ENCODE measurements around the gene SRGAP1. TPM values are rescaled to one million over a fixed set of nuclear protein-coding genes. Genes with fewer than 3 reads are reported as not detected.

Gene SRGAP1
- total RNA-seq, 1 donor from 2014 or later = 40.8 TPM

DNA sequence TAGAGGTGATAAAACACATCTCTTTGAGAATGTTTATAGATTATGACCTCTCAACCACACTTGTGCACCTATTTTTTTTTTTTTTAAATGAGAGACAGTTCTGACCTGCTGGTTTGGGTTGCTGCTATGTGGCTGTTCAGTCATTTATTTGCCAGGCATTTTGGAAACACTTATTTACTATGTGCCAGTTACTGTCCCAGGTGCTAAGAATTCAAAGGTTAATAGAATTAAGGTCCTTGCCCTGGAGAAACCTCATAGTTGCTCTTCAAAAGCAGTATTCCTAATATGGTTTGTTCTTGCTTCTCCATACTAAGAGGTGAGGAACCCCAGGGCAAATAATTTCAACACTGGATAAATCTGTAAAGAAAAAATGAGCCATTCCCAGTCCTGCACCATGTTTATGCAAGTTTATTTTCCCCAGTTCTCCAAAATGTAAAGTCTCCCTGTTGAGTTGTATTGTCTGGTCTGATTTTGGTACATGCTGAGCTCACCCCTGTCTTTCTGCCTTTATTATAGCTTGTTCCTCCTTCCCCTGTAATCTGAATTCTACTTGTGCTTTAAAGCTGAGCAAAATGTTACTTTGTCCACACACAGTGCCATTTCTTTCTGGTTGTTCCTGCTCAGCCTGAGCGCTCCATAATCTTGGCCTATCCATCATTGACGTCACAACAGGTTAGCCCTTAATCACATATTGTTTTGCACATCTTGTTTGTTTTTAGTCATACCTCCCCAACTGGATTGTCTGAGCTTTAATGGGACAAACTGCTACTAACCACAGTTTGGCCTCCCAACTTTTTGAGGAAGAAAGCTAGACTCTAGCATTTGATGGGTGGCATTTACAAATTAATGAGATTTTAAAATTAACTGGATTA is 56.7 kb downstream of the SRGAP1 start:
- no peak for FAIRE-seq
- DNase-seq (ENCODE audit: low spot score in 2 of 2) = no peak

DNA sequence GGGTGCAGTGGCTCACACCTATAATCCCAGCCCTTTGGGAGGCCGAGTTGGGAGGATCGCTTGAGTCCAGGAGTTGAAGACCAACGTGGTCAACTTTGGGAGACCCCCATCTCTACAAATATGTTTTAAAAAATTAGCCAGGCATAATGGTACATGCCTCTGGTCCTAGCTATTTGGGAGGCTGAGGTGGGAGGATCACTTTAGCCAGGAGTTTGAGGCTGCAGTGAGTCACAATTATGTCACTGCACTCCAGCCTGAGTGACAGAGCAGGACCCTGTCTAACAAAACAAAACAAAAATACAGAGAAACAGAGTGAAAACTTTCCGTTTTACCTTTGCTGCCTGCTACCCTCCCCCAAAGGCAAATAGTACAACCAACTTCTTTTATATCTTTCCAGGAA is 60.2 kb downstream of the SRGAP1 start:
- no peak for FAIRE-seq
- no peak for DNase-seq (ENCODE audit: low spot score in 2 of 2)

- no peak for FAIRE-seq
- DNase-seq (ENCODE audit: low spot score in 2 of 2) = no peak
Measured at GRCh38 chr12:63905544-63905943, 61.0 kb downstream of the SRGAP1 start.

GRCh38 chr12:63906876-63907275 is 62.4 kb downstream of the SRGAP1 start:
- DNase-seq (ENCODE audit: low spot score in 2 of 2) = no peak
- no peak for FAIRE-seq

GRCh38 chr12:63907561-63907960 is 63.1 kb downstream of the SRGAP1 start:
- DNase-seq (ENCODE audit: low spot score in 2 of 2) = no peak
- FAIRE-seq = no peak

GRCh38 chr12:63909746-63910145 is 65.2 kb downstream of the SRGAP1 start:
- no peak for DNase-seq (ENCODE audit: low spot score in 2 of 2)
- FAIRE-seq = no peak

DNA sequence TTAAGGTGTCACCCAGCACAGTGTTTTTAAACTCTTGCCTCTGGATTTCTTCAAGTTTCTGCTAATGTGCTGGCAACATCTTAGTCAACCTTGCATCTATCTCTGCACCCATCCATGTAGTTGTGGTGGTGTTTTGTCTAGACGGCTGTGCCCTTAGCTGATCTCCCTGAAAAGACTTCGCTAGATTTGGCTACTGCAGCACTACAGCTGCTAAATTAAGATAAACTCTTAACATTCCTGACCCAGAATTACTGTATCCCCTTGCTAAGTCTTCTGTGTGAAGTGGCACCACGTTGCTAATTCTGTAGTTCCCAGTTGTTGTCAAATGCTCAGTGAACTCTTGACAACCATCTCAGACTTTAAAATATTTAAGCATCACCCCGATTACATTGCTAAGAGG is 66.8 kb downstream of the SRGAP1 start:
- no peak for DNase-seq (ENCODE audit: low spot score in 2 of 2)
- no peak for FAIRE-seq

- no peak for FAIRE-seq
- DNase-seq (ENCODE audit: low spot score in 2 of 2) = no peak
Measured at GRCh38 chr12:63912651-63913050, 68.2 kb downstream of the SRGAP1 start.

DNA sequence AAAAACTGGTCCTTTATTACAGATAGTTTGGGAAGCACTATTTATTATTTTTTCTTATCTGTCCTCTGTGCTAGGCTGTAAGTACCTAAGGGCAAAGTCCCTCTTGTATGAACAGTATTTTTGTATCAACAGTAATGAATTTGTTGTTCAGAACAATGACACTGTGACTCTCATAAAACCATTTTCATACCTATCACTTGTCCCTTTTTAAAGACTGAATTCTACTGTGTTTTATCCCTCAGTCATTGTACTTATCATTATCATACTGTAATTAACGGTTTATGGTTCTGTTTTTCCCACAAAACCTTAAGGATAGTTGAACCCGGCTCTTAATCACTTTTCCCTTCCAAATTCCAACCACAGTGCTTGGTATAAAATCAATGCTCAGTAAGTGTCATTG is 69.4 kb downstream of the SRGAP1 start:
- DNase-seq (ENCODE audit: low spot score in 2 of 2) (no peak), FAIRE-seq (no peak)

DNA sequence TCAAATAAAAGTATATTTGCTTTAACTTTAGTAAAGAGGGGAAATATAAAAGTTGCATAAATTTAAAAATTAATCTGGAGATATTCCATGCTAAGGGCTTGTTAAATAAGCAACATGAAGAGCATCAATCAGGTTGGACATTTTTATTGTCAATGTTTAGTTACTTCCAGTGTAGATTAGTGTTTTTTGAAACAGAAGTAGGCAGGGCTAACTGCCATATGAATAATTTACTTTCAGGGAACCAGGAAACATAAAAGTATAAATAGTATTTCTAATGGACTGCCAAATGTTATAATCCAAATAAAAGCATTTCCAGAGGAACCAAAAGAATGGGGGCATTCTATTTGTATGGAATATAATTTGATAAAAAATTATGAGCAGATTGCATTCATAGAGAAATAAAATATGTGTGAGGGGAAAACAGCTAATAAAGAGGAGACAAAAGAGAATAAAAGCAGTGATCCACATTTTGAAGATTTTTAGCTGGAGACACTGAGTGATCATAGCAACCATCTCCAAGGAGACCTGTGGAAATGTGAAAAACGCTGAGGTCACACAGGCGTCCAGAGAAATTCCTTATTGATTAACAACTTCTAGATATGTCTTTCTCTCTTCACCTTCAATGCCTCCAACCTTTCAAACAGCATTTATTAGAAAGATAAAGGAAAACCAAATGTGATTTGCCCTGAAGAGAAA is 70.8 kb downstream of the SRGAP1 start:
- DNase-seq (ENCODE audit: low spot score in 2 of 2) = no peak
- FAIRE-seq = no peak

GRCh38 chr12:63916561-63917476 is 72.3 kb downstream of the SRGAP1 start:
- DNase-seq (ENCODE audit: low spot score in 2 of 2) (no peak), FAIRE-seq (no peak)

GRCh38 chr12:63917477-63917862 is 73.0 kb downstream of the SRGAP1 start:
- no peak for DNase-seq (ENCODE audit: low spot score in 2 of 2)

DNA sequence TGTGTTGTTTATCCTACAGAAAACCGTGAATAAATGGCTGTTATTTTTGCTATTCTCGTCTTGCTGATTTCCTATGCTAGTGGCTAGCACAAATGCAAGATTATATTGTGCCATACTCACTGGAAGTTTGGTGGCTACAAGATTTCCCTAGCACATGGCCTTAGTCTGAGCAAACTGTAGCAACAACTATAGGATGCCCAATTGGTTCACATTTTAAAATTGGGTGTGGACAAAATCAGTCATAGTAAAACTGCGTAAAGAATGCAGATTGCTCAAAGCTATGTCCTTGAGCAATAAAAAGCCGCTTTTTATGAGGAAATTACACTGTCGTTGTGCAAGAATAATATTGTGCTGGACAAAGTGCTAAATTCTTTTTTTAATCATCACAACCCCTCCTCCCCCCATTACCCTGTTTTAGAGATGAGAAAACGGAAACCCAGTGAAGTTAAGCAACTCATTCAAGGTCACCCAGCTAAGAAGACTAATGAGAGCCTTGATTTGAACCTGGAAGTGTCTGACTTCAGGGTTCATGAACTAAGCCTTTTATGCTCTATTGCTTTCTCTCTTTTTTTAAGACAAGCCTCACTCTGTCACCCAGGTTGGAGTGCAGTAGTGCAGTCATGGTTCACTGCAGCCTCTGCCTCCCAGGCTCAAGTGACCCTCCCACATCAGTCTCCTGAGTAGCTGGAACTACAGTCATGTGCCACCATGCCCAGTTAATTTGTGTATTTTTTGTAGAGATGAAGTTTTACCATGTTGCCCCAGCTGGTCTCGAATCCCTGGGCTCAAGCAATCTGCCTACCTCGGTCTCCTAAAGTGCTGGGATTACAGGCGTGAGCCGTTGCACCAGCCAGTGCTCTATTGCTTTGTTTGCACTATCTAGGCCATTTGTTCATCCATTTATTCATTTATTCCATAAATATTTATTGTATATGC is 73.6 kb downstream of the SRGAP1 start:
- FAIRE-seq (no peak), DNase-seq (ENCODE audit: low spot score in 2 of 2) (no peak)

More at GRCh38 chr12:63917477-63917862, 73.0 kb downstream of the SRGAP1 start:
- no peak for FAIRE-seq

- no peak for DNase-seq (ENCODE audit: low spot score in 2 of 2)
- FAIRE-seq = no peak
Measured at GRCh38 chr12:63918800-63919300, 74.3 kb downstream of the SRGAP1 start.

DNA sequence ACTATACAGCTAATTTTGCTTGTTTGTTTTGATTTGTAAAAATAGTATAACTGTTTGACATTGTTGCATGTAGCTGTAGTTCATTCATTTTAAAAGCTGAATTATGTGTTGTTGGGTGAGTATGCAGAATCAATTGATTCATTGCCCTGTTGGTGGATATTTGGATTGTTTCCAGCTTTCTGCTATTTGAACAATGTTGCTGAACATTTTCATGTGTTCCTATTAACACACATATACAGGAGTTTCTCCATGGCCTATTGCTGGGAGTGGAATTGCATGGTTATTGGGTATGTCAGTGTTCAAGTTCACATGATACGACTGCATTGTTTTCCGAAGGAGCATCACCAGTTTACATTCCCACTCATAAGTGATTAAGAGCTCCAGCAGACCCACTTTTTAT is 75.3 kb downstream of the SRGAP1 start:
- DNase-seq (ENCODE audit: low spot score in 2 of 2) (no peak), FAIRE-seq (no peak)

GRCh38 chr12:63921157-63921556 is 76.7 kb downstream of the SRGAP1 start:
- no peak for FAIRE-seq
- DNase-seq (ENCODE audit: low spot score in 2 of 2) = no peak

- no peak for DNase-seq (ENCODE audit: low spot score in 2 of 2)
- FAIRE-seq = no peak
Measured at GRCh38 chr12:63922474-63922873, 78.0 kb downstream of the SRGAP1 start.

GRCh38 chr12:63924781-63925180 is 80.3 kb downstream of the SRGAP1 start:
- DNase-seq (ENCODE audit: low spot score in 2 of 2) (no peak), FAIRE-seq (no peak)

DNA sequence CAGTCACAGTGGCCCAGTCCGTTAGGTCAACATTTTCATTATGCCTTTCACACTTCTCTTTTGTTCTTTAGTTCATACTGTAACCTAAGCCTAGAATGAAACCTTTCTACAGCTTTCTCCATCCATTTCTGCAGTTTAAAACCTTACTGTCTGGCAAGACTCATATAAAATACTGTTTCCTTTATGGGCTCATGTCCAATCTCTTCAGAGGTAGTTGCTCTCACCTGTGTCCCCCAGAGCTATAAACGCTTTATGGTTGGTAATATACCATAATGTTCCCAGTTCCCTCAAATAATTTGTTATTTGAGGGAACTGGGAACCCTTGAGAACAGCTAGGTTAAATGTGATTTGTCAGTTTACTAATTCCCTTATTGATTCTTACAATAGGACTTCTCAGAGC is 83.0 kb downstream of the SRGAP1 start:
- DNase-seq (ENCODE audit: low spot score in 2 of 2) (no peak), FAIRE-seq (no peak)

DNA sequence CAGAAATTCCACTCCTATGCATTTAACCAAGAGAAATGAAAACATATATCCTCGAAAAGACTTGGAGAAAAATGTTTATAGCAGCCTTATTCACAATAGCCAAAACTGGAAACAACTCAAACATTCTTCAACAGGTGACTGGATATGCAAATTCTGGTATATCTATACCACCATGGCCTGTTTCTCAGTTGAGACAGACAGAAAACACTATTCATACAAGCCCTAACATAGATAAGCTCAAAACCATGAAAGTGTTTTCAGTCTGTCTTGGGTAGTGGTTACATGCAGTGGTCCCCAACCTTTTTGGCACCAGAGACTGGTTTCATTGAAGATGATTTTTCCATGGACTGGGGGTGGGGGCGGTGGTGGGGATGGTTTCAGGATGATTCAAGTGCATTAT is 83.8 kb downstream of the SRGAP1 start:
- FAIRE-seq (no peak), DNase-seq (ENCODE audit: low spot score in 2 of 2) (no peak)
